Spleen (tissue), 13 donors: Measurements from ENCODE around the gene NOXA1. TPM values are rescaled to one million over a fixed set of nuclear protein-coding genes. Genes with fewer than 3 reads are reported as not detected.

Experiments used
- DNase-seq: peaks from one replicate; pipeline ENCODE4 v3.0.0-alpha.2; 2020
- H3K27ac ChIP-seq, 8 donors: fragments of 200-600 bp; sonication (generic) in 7 of 8; 1 replicate in 4 of 8; 2 replicates in 4 of 8; pipeline versions ENCODE4 v1.5.0 to v1.8.0; 2016 to 2021; ENCODE audit warnings: inconsistent platforms in 4 of 8, mild to moderate bottlenecking in 4 of 8, moderate library complexity in 1 of 8
- H3K27me3 ChIP-seq, 7 donors: fragments of 200-600 bp; sonication (generic) in 6 of 7; replicated peaks in 1 of 7; 1 replicate in 4 of 7; 2 replicates in 3 of 7; pipeline versions ENCODE4 v1.5.0 to v1.8.0; 2016 to 2021; ENCODE audit warnings: inconsistent platforms in 3 of 7, mild to moderate bottlenecking in 1 of 7
- H3K36me3 ChIP-seq, 6 donors: fragments of 200-600 bp; sonication (generic) in 5 of 6; 1 replicate in 4 of 6; 2 replicates in 2 of 6; pipeline versions ENCODE4 v1.5.0 to v1.8.0; 2016 to 2021; ENCODE audit warnings: inconsistent platforms in 2 of 6
- H3K4me1 ChIP-seq, 6 donors: fragments of 200-600 bp; sonication (generic) in 5 of 6; 1 replicate in 3 of 6; 2 replicates in 3 of 6; pipeline versions ENCODE4 v1.5.0 to v1.8.0; 2016 to 2021; ENCODE audit warnings: inconsistent platforms in 3 of 6
- H3K4me3 ChIP-seq, 8 donors: fragments of 200-600 bp; sonication (generic) in 7 of 8; 1 replicate in 4 of 8; 2 replicates in 4 of 8; pipeline versions ENCODE4 v1.5.0 to v1.8.0; 2016 to 2021; ENCODE audit warnings: inconsistent platforms in 4 of 8, mild to moderate bottlenecking in 4 of 8, moderate library complexity in 2 of 8
- H3K9me3 ChIP-seq, 8 donors: fragments of 200-600 bp; sonication (generic) in 7 of 8; 1 replicate in 4 of 8; 2 replicates in 4 of 8; pipeline versions ENCODE4 v1.5.0 to v1.8.0; 2016 to 2021; ENCODE audit warnings: inconsistent platforms in 4 of 8
- POLR2A ChIP-seq, 3 donors: fragments of 450-650 bp; IDR thresholded peaks; one replicate each; pipeline ENCODE4 v1.5.1; 2017; ENCODE audit warnings: antibody characterized with exemption in 3 of 3, mild to moderate bottlenecking in 1 of 3
- POLR2AphosphoS5 ChIP-seq, 3 donors: sonication (generic); formaldehyde crosslinking; IDR thresholded peaks; one replicate each; pipeline ENCODE4 v1.5.1; 2017; ENCODE audit warnings: antibody characterized with exemption in 3 of 3
- WGBS, 5 donors: extraction: QIAGEN DNeasy Blood & Tissue Kit in 3 of 5; methylation state at CpG; one replicate each; pipeline versions ENCODE4 v1.1.5 to v1.1.7; 2013 to 2018; 5-methylcytosine and 5-hydroxymethylcytosine counted together
- intact Hi-C: fragments of 100-400 bp; cut with DNase I; formaldehyde crosslinking; loops from one replicate; pipeline ENCODE4 v1.15.0; 2023; ENCODE audit warnings: low total_unique reads
- long read RNA-seq, 2 donors: transcript quantifications; one replicate each; lab custom pipeline, GENCODE V29; 2026
- polyA plus RNA-seq, 3 donors: library from polyadenylated mRNA; stranded (reverse); fragments of 200-250 nt; gene quantifications; one replicate each; pipeline ENCODE4 v1.2.1, GENCODE V29; 2013
- total RNA-seq, 7 donors: library from RNA; depleted of rRNA in 3 of 7; stranded (reverse); fragments of >200 nt in 3 of 7; fragmentation: NEBNext Ultra II Directional in 4 of 7; extraction: Animal tissue kit (Norgen Biotek cat#: 25700) in 4 of 7; gene quantifications; one replicate each; pipeline versions ENCODE4 v1.1.0 to v1.2.1, GENCODE V29; 2016 to 2021
- TF ChIP-seq, protein P1 (sequence below), 11 experiments: fragments of 200-600 bp in 7 of 11; fragments of 450-650 bp in 4 of 11; sonication (generic) in 4 of 11; IDR thresholded peaks in 8 of 11; conservative IDR thresholded peaks in 3 of 11; 1 replicate in 7 of 11; 2 replicates in 4 of 11; pipeline versions ENCODE4 v1.4.0 to v1.8.0; 2016 to 2021; ENCODE audit warnings: antibody characterized with exemption in 11 of 11, inconsistent platforms in 4 of 11, mild to moderate bottlenecking in 1 of 11
- donor health status: healthy with polysubstance abuse.
- donor health status: DM: no; HTN: no; CAD: no; lungs with moderate emphysema.
- donor health status: DM: no; HTN: no; CAD: no.
- donor health status: Bipolar disorder and iron deficiency.
- donor health status: healthy.
- donor health status: DM: no; HTN: no; CAD: no.
- donor health status: DM: yes; HTN: yes; CAD: no.

NOXA1 gene, protein sequence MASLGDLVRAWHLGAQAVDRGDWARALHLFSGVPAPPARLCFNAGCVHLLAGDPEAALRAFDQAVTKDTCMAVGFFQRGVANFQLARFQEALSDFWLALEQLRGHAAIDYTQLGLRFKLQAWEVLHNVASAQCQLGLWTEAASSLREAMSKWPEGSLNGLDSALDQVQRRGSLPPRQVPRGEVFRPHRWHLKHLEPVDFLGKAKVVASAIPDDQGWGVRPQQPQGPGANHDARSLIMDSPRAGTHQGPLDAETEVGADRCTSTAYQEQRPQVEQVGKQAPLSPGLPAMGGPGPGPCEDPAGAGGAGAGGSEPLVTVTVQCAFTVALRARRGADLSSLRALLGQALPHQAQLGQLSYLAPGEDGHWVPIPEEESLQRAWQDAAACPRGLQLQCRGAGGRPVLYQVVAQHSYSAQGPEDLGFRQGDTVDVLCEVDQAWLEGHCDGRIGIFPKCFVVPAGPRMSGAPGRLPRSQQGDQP
- total RNA-seq = 10 to 100 TPM in 2 of 7 donors, 1 to 10 TPM in 5; 1.9 to 15.0 (median 5.3) TPM
- 10 to 100 TPM in 1 of 3 donors, 1 to 10 TPM in 2; 3.2 to 10.7 (median 7.8) TPM for polyA plus RNA-seq
- long read RNA-seq, donor 1 = 0 reads
- long read RNA-seq, donor 2 = 0 reads

DNA sequence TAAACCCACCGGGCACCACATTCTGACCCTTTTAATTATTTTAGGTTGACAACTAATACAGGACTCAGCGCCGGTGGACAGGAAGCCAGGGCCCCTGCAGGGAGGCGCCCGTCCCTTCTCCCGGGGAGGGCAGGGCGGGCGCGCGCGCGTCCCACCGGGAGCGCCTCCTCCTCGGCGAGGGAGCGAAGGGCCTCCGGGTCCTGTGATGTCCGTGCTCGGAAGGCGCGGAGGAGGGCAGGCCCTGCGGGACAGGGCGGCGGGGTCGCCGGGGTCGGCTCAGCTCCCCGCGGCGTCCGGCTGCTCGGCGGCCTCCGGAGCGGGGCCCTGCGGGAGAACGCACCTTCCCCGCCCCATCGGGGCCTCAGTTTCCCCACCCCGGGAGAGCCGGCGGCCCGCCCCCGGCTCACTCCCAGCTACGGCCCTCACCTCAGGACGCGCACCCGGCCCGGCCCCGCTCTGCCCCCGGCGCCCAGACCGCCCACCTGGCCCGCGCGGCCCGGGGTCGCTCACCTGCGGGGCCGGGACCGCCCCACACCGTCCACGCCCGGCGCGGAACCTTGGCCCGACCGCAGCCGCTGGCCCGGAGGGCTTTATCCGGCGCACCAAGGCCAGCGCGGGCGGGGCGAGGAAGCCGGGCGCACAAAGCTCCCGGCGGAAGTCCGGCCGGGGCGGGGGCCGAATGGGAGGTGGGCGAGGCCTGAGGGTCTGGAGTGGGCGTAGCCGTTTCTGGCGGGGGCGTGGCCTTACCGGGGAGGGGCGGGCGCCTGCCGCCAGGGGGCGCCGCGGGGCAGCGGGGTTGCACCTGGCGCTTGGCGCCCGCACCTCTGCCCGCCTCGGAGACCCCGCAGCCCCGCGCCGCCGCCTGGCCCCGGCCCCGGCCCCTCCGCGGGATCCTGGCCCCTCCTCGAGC is at the start of gene NOXA1, which contains the start of gene EXD3:
Gene NOXA1 (plus strand): TSS at position 790 of the 910 bp plus-strand sequence. CDS start 137 bp downstream, outside the sequence.
Gene EXD3 (minus strand): TSS at position 559 of the 910 bp plus-strand sequence. CDS start 27,805 bp downstream, outside the sequence.
- intact Hi-C loops = loop anchor here (5.0 kb wide), 1 partner anchor 104 kb away; no protein-coding TSS in a partner anchor
- H3K27me3 ChIP-seq = peaks cover 0 to 5% (median 0%) of the 10 kb centered on the region in 7 donors
- peak; percentile 98 for DNase-seq
- WGBS, 5 donors = 0% methylated on average over 1 to 113 of the region's 113 CpGs
- TF ChIP-seq POLR2A (IDR thresholded peaks at IDR 0.05) (peak in 1 of 3 donors; percentile 76), POLR2AphosphoS5 (IDR thresholded peaks at IDR 0.05) (peak; percentile 80 to 89 (median 83))
- TF ChIP-seq, protein P1, sequence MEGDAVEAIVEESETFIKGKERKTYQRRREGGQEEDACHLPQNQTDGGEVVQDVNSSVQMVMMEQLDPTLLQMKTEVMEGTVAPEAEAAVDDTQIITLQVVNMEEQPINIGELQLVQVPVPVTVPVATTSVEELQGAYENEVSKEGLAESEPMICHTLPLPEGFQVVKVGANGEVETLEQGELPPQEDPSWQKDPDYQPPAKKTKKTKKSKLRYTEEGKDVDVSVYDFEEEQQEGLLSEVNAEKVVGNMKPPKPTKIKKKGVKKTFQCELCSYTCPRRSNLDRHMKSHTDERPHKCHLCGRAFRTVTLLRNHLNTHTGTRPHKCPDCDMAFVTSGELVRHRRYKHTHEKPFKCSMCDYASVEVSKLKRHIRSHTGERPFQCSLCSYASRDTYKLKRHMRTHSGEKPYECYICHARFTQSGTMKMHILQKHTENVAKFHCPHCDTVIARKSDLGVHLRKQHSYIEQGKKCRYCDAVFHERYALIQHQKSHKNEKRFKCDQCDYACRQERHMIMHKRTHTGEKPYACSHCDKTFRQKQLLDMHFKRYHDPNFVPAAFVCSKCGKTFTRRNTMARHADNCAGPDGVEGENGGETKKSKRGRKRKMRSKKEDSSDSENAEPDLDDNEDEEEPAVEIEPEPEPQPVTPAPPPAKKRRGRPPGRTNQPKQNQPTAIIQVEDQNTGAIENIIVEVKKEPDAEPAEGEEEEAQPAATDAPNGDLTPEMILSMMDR (IDR thresholded peaks at IDR 0.05 in 8 of 11, conservative IDR thresholded peaks at IDR 0.05 in 3 of 11) = peak in 10 of 11 experiments; percentile 49 to 95 (median 80)
- H3K4me3 ChIP-seq = peak within 1 kb of the TSS; percentile 81 to 99 (median 95)
- H3K4me1 ChIP-seq = peaks cover 10 to 62% (median 33%) of the 10 kb centered on the region in 6 donors
- H3K9me3 ChIP-seq = no peaks in the 10 kb centered on the region
- peak within 1 kb of the TSS; percentile 48 to 88 (median 80) for H3K27ac ChIP-seq
- peaks cover 0 to 6% (median 0%) of the 10 kb centered on the region in 6 donors for H3K36me3 ChIP-seq

DNA sequence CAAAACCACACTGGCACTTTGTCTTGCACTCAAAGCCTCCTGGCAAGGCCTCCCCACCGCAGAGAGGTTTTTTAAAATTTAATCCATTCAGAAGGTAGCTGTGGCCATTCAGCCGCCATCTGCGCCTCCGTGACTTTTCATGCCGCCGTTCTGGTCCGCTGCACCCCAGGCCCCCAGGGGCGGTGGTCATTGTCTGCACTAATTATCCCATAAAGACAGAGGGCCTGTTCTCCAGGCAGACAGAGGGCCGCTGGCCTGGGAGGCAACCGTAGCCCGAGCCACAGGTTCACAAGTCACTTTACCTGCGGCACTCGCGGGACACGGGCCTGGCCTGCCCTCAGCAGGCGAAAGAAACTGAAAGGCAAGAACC is 49.6 kb upstream of the NOXA1 start:
- intact Hi-C loops = no loop called here
- Histone ChIP-seq H3K27ac (no peak overlapping the region), H3K9me3 (peaks cover 0 to 8% (median 0%) of the 10 kb centered on the region in 8 donors), H3K27me3 (no peaks in the 10 kb centered on the region), H3K4me3 (no peak overlapping the region), H3K4me1 (peaks cover 0 to 2% (median 0%) of the 10 kb centered on the region in 6 donors), H3K36me3 (peaks cover 0 to 39% (median 4%) of the 10 kb centered on the region in 6 donors)
- 91 to 98% (median 96%) methylated on average over 16 of the region's 16 CpGs for WGBS, 5 donors
- peak; percentile 33 for DNase-seq
- TF ChIP-seq POLR2A (IDR thresholded peaks at IDR 0.05) (no peak), POLR2AphosphoS5 (IDR thresholded peaks at IDR 0.05) (no peak)
- TF ChIP-seq, protein P1 (IDR thresholded peaks at IDR 0.05 in 8 of 11, conservative IDR thresholded peaks at IDR 0.05 in 3 of 11) = no peak

DNA sequence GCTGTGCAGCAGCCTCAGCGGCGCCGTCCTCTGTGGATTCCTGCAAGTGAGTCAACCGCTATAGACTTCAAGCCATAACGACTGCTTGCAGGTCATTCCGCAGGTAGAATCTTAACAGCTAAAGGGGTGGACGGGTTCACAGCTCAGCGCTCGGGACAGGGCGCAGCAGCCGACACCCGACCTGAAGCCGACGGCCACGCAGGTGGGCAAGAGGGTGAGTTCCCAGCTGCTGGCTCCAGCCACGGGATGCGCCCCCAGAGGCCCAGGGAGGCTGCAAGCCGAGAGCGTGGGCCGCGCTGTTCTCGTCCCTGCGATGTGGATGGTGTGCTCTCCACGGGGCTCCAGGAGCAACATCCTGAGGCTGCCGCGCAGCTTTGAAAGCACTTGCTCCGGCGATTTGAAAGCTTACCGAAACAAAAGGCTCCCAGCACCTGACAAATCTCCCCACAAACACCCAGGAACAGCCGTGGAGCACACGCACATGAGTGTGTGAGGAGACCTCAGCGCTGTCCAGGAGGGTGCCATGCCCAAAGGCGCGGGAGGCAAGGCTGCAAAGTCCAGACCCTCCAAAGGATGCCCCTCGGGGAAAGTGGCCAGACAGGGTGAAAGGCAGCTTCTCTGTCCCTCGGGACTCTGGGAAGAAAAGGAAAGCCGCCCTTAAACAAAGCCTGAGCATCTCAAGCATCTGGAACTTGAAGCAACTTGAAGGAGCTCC is 48.9 kb upstream of the NOXA1 start:
- H3K27ac ChIP-seq = no peak overlapping the region
- peak; percentile 70 for DNase-seq
- no peak overlapping the region for H3K4me3 ChIP-seq
- peaks cover 0 to 8% (median 0%) of the 10 kb centered on the region in 8 donors for H3K9me3 ChIP-seq
- 92 to 97% (median 96%) methylated on average over 25 to 37 of the region's 37 CpGs for WGBS, 5 donors
- intact Hi-C loops = no loop called here
- no peak for TF ChIP-seq POLR2AphosphoS5 (IDR thresholded peaks at IDR 0.05)
- TF ChIP-seq, protein P1 (IDR thresholded peaks at IDR 0.05 in 8 of 11, conservative IDR thresholded peaks at IDR 0.05 in 3 of 11) = no peak
- TF ChIP-seq POLR2A (IDR thresholded peaks at IDR 0.05) = no peak
- no peaks in the 10 kb centered on the region for H3K4me1 ChIP-seq
- peaks cover 0 to 39% (median 4%) of the 10 kb centered on the region in 6 donors for H3K36me3 ChIP-seq
- H3K27me3 ChIP-seq = no peaks in the 10 kb centered on the region
